Right lobe of liver (tissue), 6 donors: Measurements from ENCODE around the gene CUTC. TPM values are rescaled to one million over a fixed set of nuclear protein-coding genes. Genes with fewer than 3 reads are reported as not detected.

Source experiments
- ATAC-seq, 4 donors: fragments of 200-7000 bp; cut with Tn5 transposase; one replicate each; pipeline ENCODE4 v1.9.1; 2020; ENCODE audit warnings: mild to moderate bottlenecking in 4 of 4, moderate library complexity in 4 of 4
- DNase-seq, 3 donors: peaks; one replicate each; pipeline ENCODE4 v3.0.0-alpha.2; 2020
- H3K27ac ChIP-seq, 3 donors: fragments of 200-600 bp; one replicate each; pipeline ENCODE4 v1.8.0; 2022
- H3K27me3 ChIP-seq, 2 donors: fragments of 200-600 bp; one replicate each; pipeline ENCODE4 v1.8.0; 2022
- H3K36me3 ChIP-seq, 4 donors: fragments of 200-600 bp; sonication (generic) in 1 of 4; one replicate each; pipeline versions ENCODE4 v1.5.1 to v1.8.0; 2017 to 2022; ENCODE audit warnings: control low read depth in 1 of 4
- H3K4me1 ChIP-seq, 4 donors: fragments of 200-600 bp; sonication (generic) in 1 of 4; one replicate each; pipeline versions ENCODE4 v1.5.1 to v1.8.0; 2017 to 2022; ENCODE audit warnings: control low read depth in 1 of 4
- H3K4me3 ChIP-seq, 3 donors: fragments of 200-600 bp; one replicate each; pipeline ENCODE4 v1.8.0; 2022
- H3K9me3 ChIP-seq, 4 donors: fragments of 200-600 bp; sonication (generic) in 1 of 4; one replicate each; pipeline versions ENCODE4 v1.5.1 to v1.8.0; 2017 to 2022; ENCODE audit warnings: control low read depth in 1 of 4
- POLR2A ChIP-seq: fragments of 450-650 bp; IDR thresholded peaks from one replicate; pipeline ENCODE4 v1.6.1; 2017; ENCODE audit warnings: antibody characterized with exemption, mild to moderate bottlenecking
- WGBS: methylation state at CpG from one replicate; pipeline ENCODE4 v1.1.6; 2018; ENCODE audit warnings: low coverage, low lambda C conversion rate; ENCODE audit not compliant: insufficient coverage; ENCODE audit errors: missing lambda C conversion rate; 5-methylcytosine and 5-hydroxymethylcytosine counted together
- intact Hi-C, 2 donors: fragments of 100-400 bp; cut with DNase I; formaldehyde crosslinking; loops; one replicate each; pipeline versions ENCODE4 v1.11.2 to v1.14.1; 2022
- total RNA-seq, 6 experiments: library from RNA; depleted of rRNA in 2 of 6; stranded (reverse); fragments of >200 nt in 2 of 6; fragmentation: NEBNext Ultra II Directional in 3 of 6; extraction: Animal tissue kit (Norgen Biotek cat#: 25700) in 3 of 6; gene quantifications; one replicate each; pipeline versions ENCODE4 v1.1.0 to v1.2.4, GENCODE V29; 2016 to 2023
- TF ChIP-seq, protein P1 (sequence below), 4 donors: fragments of 200-600 bp in 3 of 4; fragments of 450-650 bp in 1 of 4; IDR thresholded peaks; one replicate each; pipeline versions ENCODE4 v1.5.1 to v1.8.0; 2016 to 2022; ENCODE audit warnings: antibody characterized with exemption in 4 of 4, mild to moderate bottlenecking in 2 of 4
- donor health status: DM: no; HTN: yes; CAD: no.
- donor health status: DM: no; HTN: no; CAD: no.
- donor health status: DM: no; HTN: no; CAD: no.
- donor health status: DM: no; HTN: yes; CAD: no.
- donor health status: DM: no; HTN: yes; CAD: no.

CUTC gene
- total RNA-seq, 6 experiments from 2014 or later = 10.2 to 22.8 (median 15.8) TPM

- 67% methylated on average over 6 of the region's 6 CpGs for WGBS
- DNase-seq = no peak
- no peak for ATAC-seq
- TF ChIP-seq, protein P1, sequence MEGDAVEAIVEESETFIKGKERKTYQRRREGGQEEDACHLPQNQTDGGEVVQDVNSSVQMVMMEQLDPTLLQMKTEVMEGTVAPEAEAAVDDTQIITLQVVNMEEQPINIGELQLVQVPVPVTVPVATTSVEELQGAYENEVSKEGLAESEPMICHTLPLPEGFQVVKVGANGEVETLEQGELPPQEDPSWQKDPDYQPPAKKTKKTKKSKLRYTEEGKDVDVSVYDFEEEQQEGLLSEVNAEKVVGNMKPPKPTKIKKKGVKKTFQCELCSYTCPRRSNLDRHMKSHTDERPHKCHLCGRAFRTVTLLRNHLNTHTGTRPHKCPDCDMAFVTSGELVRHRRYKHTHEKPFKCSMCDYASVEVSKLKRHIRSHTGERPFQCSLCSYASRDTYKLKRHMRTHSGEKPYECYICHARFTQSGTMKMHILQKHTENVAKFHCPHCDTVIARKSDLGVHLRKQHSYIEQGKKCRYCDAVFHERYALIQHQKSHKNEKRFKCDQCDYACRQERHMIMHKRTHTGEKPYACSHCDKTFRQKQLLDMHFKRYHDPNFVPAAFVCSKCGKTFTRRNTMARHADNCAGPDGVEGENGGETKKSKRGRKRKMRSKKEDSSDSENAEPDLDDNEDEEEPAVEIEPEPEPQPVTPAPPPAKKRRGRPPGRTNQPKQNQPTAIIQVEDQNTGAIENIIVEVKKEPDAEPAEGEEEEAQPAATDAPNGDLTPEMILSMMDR (IDR thresholded peaks at IDR 0.05) = no peak
- no peak for TF ChIP-seq POLR2A
- Histone ChIP-seq H3K36me3 (peaks cover 0 to 37% (median 3%) of the 10 kb centered on the region in 4 donors), H3K4me3 (peak overlapping the region; percentile 41 to 70 (median 59)), H3K27ac (peak overlapping the region in 2 of 3 donors; percentile 70 to 82), H3K9me3 (no peaks in the 10 kb centered on the region), H3K27me3 (no peaks in the 10 kb centered on the region), H3K4me1 (peaks cover 0 to 32% (median 11%) of the 10 kb centered on the region in 4 donors)
- intact Hi-C loops = no loop called here
Observed at GRCh38 chr10:99785646-99786045, 53.6 kb downstream of the CUTC start.

GRCh38 chr10:99787311-99787710 lies 55.3 kb downstream of the CUTC start:
- intact Hi-C loops = no loop called here
- Histone ChIP-seq H3K27ac (peak overlapping the region in 2 of 3 donors; percentile 70 to 82), H3K4me3 (peak overlapping the region in 2 of 3 donors; percentile 59 to 70)

GRCh38 chr10:99787782-99788445 lies 55.9 kb downstream of the CUTC start:
- H3K27ac ChIP-seq = peak overlapping the region; percentile 24 to 82 (median 70)
- H3K4me3 ChIP-seq = peak overlapping the region in 2 of 3 donors; percentile 59 to 70
- peak in 2 of 4 donors; percentile 1 to 2 for ATAC-seq
- intact Hi-C loops = no loop called here
- H3K36me3 ChIP-seq = peaks cover 0 to 58% (median 11%) of the 10 kb centered on the region in 4 donors
- H3K4me1 ChIP-seq = peaks cover 0 to 19% (median 4%) of the 10 kb centered on the region in 4 donors
- WGBS = 30% methylated on average over 7 of the region's 7 CpGs
- no peaks in the 10 kb centered on the region for H3K27me3 ChIP-seq
- no peak for DNase-seq
- TF ChIP-seq POLR2A = no peak
- TF ChIP-seq, protein P1 (IDR thresholded peaks at IDR 0.05) = no peak
- no peaks in the 10 kb centered on the region for H3K9me3 ChIP-seq

More at GRCh38 chr10:99787311-99787710, 55.3 kb downstream of the CUTC start:
- peaks cover 0 to 52% (median 6%) of the 10 kb centered on the region in 4 donors for H3K36me3 ChIP-seq
- no peaks in the 10 kb centered on the region for H3K9me3 ChIP-seq
- no peak for TF ChIP-seq POLR2A
- TF ChIP-seq, protein P1 (IDR thresholded peaks at IDR 0.05) = no peak
- no peaks in the 10 kb centered on the region for H3K27me3 ChIP-seq
- WGBS = 5% methylated on average over 5 of the region's 5 CpGs
- DNase-seq (peak; percentile 58 to 84 (median 66)), ATAC-seq (peak; percentile 20 to 37 (median 30))
- peaks cover 0 to 19% (median 4%) of the 10 kb centered on the region in 4 donors for H3K4me1 ChIP-seq

GRCh38 chr10:99788598-99789256 lies 56.7 kb downstream of the CUTC start:
- Histone ChIP-seq H3K9me3 (no peaks in the 10 kb centered on the region), H3K4me3 (peak overlapping the region in 2 of 3 donors; percentile 25 to 70), H3K36me3 (peaks cover 0 to 66% (median 15%) of the 10 kb centered on the region in 4 donors), H3K27ac (peak overlapping the region; percentile 28 to 82 (median 70)), H3K4me1 (peaks cover 0 to 19% (median 4%) of the 10 kb centered on the region in 4 donors), H3K27me3 (no peaks in the 10 kb centered on the region)
- intact Hi-C loops = no loop called here
- TF ChIP-seq, protein P1 (IDR thresholded peaks at IDR 0.05) = no peak
- TF ChIP-seq POLR2A = peak; percentile 18
- peak in 1 of 3 donors; percentile 80 for DNase-seq
- peak; percentile 51 to 81 (median 63) for ATAC-seq
- WGBS = 32% methylated on average over 6 of the region's 6 CpGs
